Neural progenitor cell (in vitro differentiated cells): ENCODE data around the gene PNMA8C.

ENCODE experiments used
- EZH2 ChIP-seq: fragments of 200-600 bp; sonication (generic); IDR thresholded peaks from 2 replicates; pipeline ENCODE4 v1.6.1; 2017; ENCODE audit warnings: antibody characterized with exemption, mild to moderate bottlenecking, moderate library complexity
- EZH2phosphoT487 ChIP-seq: fragments of 200-600 bp; sonication (generic); IDR thresholded peaks from 2 replicates; pipeline ENCODE4 v1.6.1; 2017; ENCODE audit warnings: antibody characterized with exemption
- TF ChIP-seq, protein P1 (sequence below): fragments of 200-600 bp; sonication (generic); IDR thresholded peaks from 2 replicates; pipeline ENCODE4 v1.5.1; 2017; ENCODE audit warnings: antibody characterized with exemption, mild to moderate bottlenecking

GRCh38 chr19:46410205-46411087, 18.3 kb downstream of the PNMA8C start:
- TF ChIP-seq, protein P1, sequence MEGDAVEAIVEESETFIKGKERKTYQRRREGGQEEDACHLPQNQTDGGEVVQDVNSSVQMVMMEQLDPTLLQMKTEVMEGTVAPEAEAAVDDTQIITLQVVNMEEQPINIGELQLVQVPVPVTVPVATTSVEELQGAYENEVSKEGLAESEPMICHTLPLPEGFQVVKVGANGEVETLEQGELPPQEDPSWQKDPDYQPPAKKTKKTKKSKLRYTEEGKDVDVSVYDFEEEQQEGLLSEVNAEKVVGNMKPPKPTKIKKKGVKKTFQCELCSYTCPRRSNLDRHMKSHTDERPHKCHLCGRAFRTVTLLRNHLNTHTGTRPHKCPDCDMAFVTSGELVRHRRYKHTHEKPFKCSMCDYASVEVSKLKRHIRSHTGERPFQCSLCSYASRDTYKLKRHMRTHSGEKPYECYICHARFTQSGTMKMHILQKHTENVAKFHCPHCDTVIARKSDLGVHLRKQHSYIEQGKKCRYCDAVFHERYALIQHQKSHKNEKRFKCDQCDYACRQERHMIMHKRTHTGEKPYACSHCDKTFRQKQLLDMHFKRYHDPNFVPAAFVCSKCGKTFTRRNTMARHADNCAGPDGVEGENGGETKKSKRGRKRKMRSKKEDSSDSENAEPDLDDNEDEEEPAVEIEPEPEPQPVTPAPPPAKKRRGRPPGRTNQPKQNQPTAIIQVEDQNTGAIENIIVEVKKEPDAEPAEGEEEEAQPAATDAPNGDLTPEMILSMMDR: no peak
- no peak for TF ChIP-seq EZH2phosphoT487
- TF ChIP-seq EZH2: no peak
